ENCODE results near the gene CADPS2. TPM values are rescaled to one million over a fixed set of nuclear protein-coding genes. Genes with fewer than 3 reads are reported as not detected.

Gene CADPS2
- total and polyA plus RNA-seq, 10 of the 15 experiments (the other 5 are each of a cell fraction or from before 2014, with no cell fraction given): 0.05 to 7.5 (median 0.25) TPM

- H3K36me3 ChIP-seq (ENCODE audit: control insufficient read depth in 2 of 2, insufficient read depth in 2 of 2, low read length in 1 of 2): no peaks in the 10 kb centered on the region
- no peaks in the 10 kb centered on the region for H3K9me3 ChIP-seq (replicated peaks; ENCODE audit: control insufficient read depth, insufficient read depth, low read length)
- no peak overlapping the region for H2AFZ ChIP-seq (ENCODE audit: control insufficient read depth, low read depth, low read length)
- ATAC-seq (no peak), DNase-seq (ENCODE audit: low read depth, low spot score) (no peak), FAIRE-seq (no peak)
- 31% methylated on average over 2 of the region's 2 CpGs for WGBS (ENCODE audit: insufficient coverage, insufficient replicate concordance, low lambda C conversion rate, missing lambda C conversion rate)
- in situ Hi-C loops (cut with MboI) (no loop called here), intact Hi-C loops (cut with micrococcal nuclease; ENCODE audit: unreplicated experiment) (no loop called here)
- H3K4me3 ChIP-seq: no peak overlapping the region
- ChIA-PET SMC1A (ENCODE audit: uncharacterized antibody, unreplicated experiment) (interaction anchor here (0.6 to 2.9 kb wide), 8 partner anchors 11 to 136 kb away, joined by 3 to 14 read pairs (median 4); no protein-coding TSS in a partner anchor), CTCF (interaction anchor here (1.0 kb wide), 1 partner anchor 50 kb away, joined by 3 read pairs; no protein-coding TSS in a partner anchor), POLR2A (interaction anchor here (0.5 kb wide), 1 partner anchor 58 kb away, joined by 3 read pairs; no protein-coding TSS in a partner anchor), RAD21 (ENCODE audit: unreplicated experiment) (interaction anchor here (1.3 to 1.6 kb wide), 3 partner anchors 28 to 40 kb away, joined by 3 to 5 read pairs (median 3); no protein-coding TSS in a partner anchor)
- no peaks in the 10 kb centered on the region for H4K20me1 ChIP-seq (ENCODE audit: control insufficient read depth, insufficient read depth)
- no peak overlapping the region for H3K27ac ChIP-seq (ENCODE audit: control insufficient read depth, insufficient read depth)
- no peak overlapping the region for H3K4me2 ChIP-seq (ENCODE audit: control insufficient read depth, insufficient read depth)
- H3K4me1 ChIP-seq (ENCODE audit: control insufficient read depth, insufficient read depth, low read length): no peaks in the 10 kb centered on the region
- no peaks in the 10 kb centered on the region for H3K79me2 ChIP-seq (ENCODE audit: control insufficient read depth, insufficient read depth, low read length)
- TF ChIP-seq BHLHE40 (IDR thresholded peaks at IDR 0.05; ENCODE audit: borderline replicate concordance in 1 of 2, low read depth in 2 of 2, low read length in 1 of 2): no peak
- TF ChIP-seq E4F1 (IDR thresholded peaks at IDR 0.05; ENCODE audit: borderline replicate concordance, partially characterized antibody): no peak
- TF ChIP-seq KLF5 (IDR thresholded peaks at IDR 0.05; ENCODE audit: partially characterized antibody): no peak
- no peak for TF ChIP-seq MYC (IDR thresholded peaks at IDR 0.05; ENCODE audit: insufficient read depth, insufficient read length, insufficient replicate concordance, low read length, severe bottlenecking)
- TF ChIP-seq SUZ12 (IDR thresholded peaks at IDR 0.05; ENCODE audit: unreplicated experiment): no peak
- no peak for TF ChIP-seq CUX1 (IDR thresholded peaks at IDR 0.05; ENCODE audit: insufficient replicate concordance, low read depth, low read length)
- no peak for TF ChIP-seq HDGF (IDR thresholded peaks at IDR 0.05)
- TF ChIP-seq SMAD5 (IDR thresholded peaks at IDR 0.05; ENCODE audit: low read depth): no peak
- no peak for TF ChIP-seq CREB1 (IDR thresholded peaks at IDR 0.05; ENCODE audit: low read depth)
- no peak for TF ChIP-seq GABPA (IDR thresholded peaks at IDR 0.05; ENCODE audit: low read depth)
- TF ChIP-seq LARP7 (IDR thresholded peaks at IDR 0.05): no peak
- TF ChIP-seq BCL11A (IDR thresholded peaks at IDR 0.05; ENCODE audit: low read depth, low read length): no peak
- no TSS peak for BruUV-seq (replicated peaks)
- H3K9ac ChIP-seq (ENCODE audit: control insufficient read depth, insufficient read depth, low read length): no peak overlapping the region
- no peaks in the 10 kb centered on the region for H3K27me3 ChIP-seq (replicated peaks in 1 of 2; ENCODE audit: control insufficient read depth in 2 of 2, insufficient read depth in 2 of 2, low read length in 1 of 2)
Measured at GRCh38 chr7:122578350-122578749, 307.9 kb downstream of the CADPS2 start.
